PC-9 (cell line): Measurements from ENCODE around the gene NUCB1. TPM values are rescaled to one million over a fixed set of nuclear protein-coding genes. Genes with fewer than 3 reads are reported as not detected.

ENCODE experiments used
- BruUV-seq: library from RNA; stranded (reverse); fragments of 400-500 nt; replicated peaks from 2 replicates; lab custom pipeline; 2021; lab: Mats Ljungman, UMichigan
- CTCF ChIA-PET: fragments of 300-600 bp; sonication (Branson Sonifier 250); formaldehyde crosslinking; loops from one replicate; lab custom pipeline; 2022; ENCODE audit warnings: antibody characterized with exemption; lab: Charles Lee
- POLR2A ChIA-PET: fragments of 300-600 bp; sonication (Branson Sonifier 250); formaldehyde crosslinking; loops from one replicate; lab custom pipeline; 2022; ENCODE audit warnings: antibody characterized with exemption; ENCODE audit not compliant: unreplicated experiment; lab: Charles Lee
- DNase-seq, 2 experiments: peaks; one replicate each; pipeline versions ENCODE4 v3.0.0 to v3.0.0-alpha.2; 2015 to 2022; ENCODE audit warnings: mixed read lengths in 1 of 2
- H2AFZ ChIP-seq: fragments of 200-600 bp; sonication (generic); 2 replicates; pipeline ENCODE4 v1.8.1; 2017; ENCODE audit warnings: antibody characterized with exemption
- H3F3A ChIP-seq: fragments of 200-600 bp; sonication (generic); 2 replicates; pipeline ENCODE4 v1.8.1; 2017; ENCODE audit warnings: antibody characterized with exemption, mild to moderate bottlenecking, low read depth; ENCODE audit not compliant: insufficient read depth
- H3K27ac ChIP-seq: fragments of 200-600 bp; sonication (generic); 2 replicates; pipeline ENCODE4 v1.6.1; 2016; ENCODE audit warnings: mixed run types
- H3K27me3 ChIP-seq: fragments of 200-600 bp; sonication (generic); 2 replicates; pipeline ENCODE4 v1.6.1; 2016; ENCODE audit warnings: low read depth, mixed run types; ENCODE audit not compliant: insufficient read depth
- H3K36me3 ChIP-seq: fragments of 200-600 bp; sonication (generic); 2 replicates; pipeline ENCODE4 v1.6.1; 2016; ENCODE audit warnings: low read depth, mixed run types
- H3K4me1 ChIP-seq: fragments of 200-600 bp; sonication (generic); replicated peaks from 2 replicates; pipeline ENCODE4 v1.6.1; 2016; ENCODE audit warnings: mixed run types; ENCODE audit not compliant: insufficient read depth
- H3K4me2 ChIP-seq: fragments of 200-600 bp; sonication (generic); 2 replicates; pipeline ENCODE4 v1.6.1; 2017; ENCODE audit warnings: mixed run types
- H3K4me3 ChIP-seq: fragments of 200-600 bp; sonication (generic); 2 replicates; pipeline ENCODE4 v1.6.1; 2016; ENCODE audit warnings: mixed run types
- H3K79me2 ChIP-seq: fragments of 200-600 bp; sonication (generic); 2 replicates; pipeline ENCODE4 v1.6.1; 2017; ENCODE audit warnings: low read depth, mixed run types
- H3K9me2 ChIP-seq: fragments of 200-600 bp; sonication (generic); 2 replicates; pipeline ENCODE4 v1.8.1; 2017; ENCODE audit warnings: mild to moderate bottlenecking; ENCODE audit not compliant: insufficient read depth
- H3K9me3 ChIP-seq: fragments of 200-600 bp; sonication (generic); 2 replicates; pipeline ENCODE4 v1.8.1; 2016; ENCODE audit warnings: low read depth; ENCODE audit not compliant: insufficient read depth
- H4K20me1 ChIP-seq: fragments of 200-600 bp; sonication (generic); 2 replicates; pipeline ENCODE4 v1.8.1; 2017; ENCODE audit not compliant: insufficient read depth
- EZH2 ChIP-seq: fragments of 200-600 bp; sonication (generic); IDR thresholded peaks from 2 replicates; pipeline ENCODE4 v1.8.0; 2017; ENCODE audit warnings: antibody characterized with exemption, low read depth
- intact Hi-C: fragments of 100-400 bp; cut with micrococcal nuclease; formaldehyde crosslinking; loops from one replicate; pipeline ENCODE4 v1.10.0; 2022; ENCODE audit not compliant: unreplicated experiment
- total RNA-seq: library from RNA; stranded (reverse); gene quantifications from 2 replicates; pipeline ENCODE4 v1.2.3, GENCODE V29; 2021
- TF ChIP-seq, protein P1 (sequence below): fragments of 200-600 bp; sonication (generic); conservative IDR thresholded peaks from 2 replicates; pipeline ENCODE4 v1.6.1; 2017; ENCODE audit warnings: mixed run types, antibody characterized with exemption, mild to moderate bottlenecking, moderate library complexity

Gene NUCB1
- total RNA-seq, 1 experiment from 2014 or later, result 185 TPM

DNA sequence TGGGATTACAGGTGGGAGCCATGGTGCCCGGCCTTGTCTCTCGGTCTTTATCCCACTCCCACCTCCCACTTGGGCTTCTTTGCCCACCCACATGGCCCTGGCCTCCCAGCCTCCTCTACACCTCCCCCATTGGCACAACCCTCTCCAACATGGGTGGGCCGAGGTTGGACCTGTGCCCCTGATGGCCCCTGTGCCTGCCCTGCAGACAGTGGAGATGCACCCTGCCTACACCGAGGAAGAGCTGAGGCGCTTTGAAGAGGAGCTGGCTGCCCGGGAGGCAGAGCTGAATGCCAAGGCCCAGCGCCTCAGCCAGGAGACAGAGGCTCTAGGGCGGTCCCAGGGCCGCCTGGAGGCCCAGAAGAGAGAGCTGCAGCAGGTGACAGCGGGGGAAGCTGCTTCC, 20.8 kb downstream of the NUCB1 start:
- no peaks in the 10 kb centered on the region for H4K20me1 ChIP-seq
- no peaks in the 10 kb centered on the region for H3K79me2 ChIP-seq
- no peaks in the 10 kb centered on the region for H3K4me1 ChIP-seq
- no peak overlapping the region for H2AFZ ChIP-seq
- TF ChIP-seq, protein P1, sequence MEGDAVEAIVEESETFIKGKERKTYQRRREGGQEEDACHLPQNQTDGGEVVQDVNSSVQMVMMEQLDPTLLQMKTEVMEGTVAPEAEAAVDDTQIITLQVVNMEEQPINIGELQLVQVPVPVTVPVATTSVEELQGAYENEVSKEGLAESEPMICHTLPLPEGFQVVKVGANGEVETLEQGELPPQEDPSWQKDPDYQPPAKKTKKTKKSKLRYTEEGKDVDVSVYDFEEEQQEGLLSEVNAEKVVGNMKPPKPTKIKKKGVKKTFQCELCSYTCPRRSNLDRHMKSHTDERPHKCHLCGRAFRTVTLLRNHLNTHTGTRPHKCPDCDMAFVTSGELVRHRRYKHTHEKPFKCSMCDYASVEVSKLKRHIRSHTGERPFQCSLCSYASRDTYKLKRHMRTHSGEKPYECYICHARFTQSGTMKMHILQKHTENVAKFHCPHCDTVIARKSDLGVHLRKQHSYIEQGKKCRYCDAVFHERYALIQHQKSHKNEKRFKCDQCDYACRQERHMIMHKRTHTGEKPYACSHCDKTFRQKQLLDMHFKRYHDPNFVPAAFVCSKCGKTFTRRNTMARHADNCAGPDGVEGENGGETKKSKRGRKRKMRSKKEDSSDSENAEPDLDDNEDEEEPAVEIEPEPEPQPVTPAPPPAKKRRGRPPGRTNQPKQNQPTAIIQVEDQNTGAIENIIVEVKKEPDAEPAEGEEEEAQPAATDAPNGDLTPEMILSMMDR, result no peak
- no peak for TF ChIP-seq EZH2
- H3K27ac ChIP-seq, result no peak overlapping the region
- H3K4me3 ChIP-seq, result no peak overlapping the region
- peaks cover 13% of the 10 kb centered on the region; the same call in 1 of the 2 replicates for H3F3A ChIP-seq
- intact Hi-C loops, result no loop called here
- ChIA-PET POLR2A (no interaction called here), CTCF (no interaction called here)
- no TSS peak for BruUV-seq
- peaks cover 3% of the 10 kb centered on the region; the same call in 1 of the 2 replicates for H3K36me3 ChIP-seq
- DNase-seq, result no peak
- H3K4me2 ChIP-seq, result no peak overlapping the region
- H3K9me2 ChIP-seq, result no peaks in the 10 kb centered on the region
- H3K9me3 ChIP-seq, result no peaks in the 10 kb centered on the region
- no peaks in the 10 kb centered on the region for H3K27me3 ChIP-seq

DNA sequence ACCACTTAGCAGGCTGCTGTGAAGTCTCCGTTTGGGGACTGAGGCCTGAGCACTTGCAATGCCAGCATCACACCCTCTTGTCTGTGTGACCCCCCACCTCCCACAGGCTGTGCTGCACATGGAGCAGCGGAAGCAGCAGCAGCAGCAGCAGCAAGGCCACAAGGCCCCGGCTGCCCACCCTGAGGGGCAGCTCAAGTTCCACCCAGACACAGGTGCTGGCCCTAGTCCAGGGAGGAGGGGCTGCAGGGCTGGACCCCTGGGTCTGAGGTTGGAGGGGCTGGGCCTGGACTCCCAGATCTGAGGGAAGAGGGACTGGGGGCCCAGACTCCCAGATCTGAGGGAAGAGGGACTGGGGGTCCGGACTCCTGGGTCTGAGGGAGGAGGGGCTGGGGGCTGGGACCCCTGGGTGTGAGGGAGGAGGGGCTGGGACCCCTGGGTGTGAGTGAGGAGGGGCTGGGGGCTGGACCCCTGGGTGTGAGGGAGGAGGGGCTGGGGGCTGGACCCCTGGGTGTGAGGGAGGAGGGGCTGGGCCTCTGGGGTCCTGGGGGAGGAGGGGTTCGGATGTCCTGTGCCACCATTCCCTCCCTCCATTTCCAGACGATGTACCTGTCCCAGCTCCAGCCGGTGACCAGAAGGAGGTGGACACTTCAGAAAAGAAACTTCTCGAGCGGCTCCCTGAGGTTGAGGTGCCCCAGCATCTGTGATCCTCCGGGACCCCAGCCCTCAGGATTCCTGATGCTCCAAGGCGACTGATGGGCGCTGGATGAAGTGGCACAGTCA, 21.8 kb downstream of the NUCB1 start:
- Histone ChIP-seq H3K27me3 (no peaks in the 10 kb centered on the region), H3K9me3 (no peaks in the 10 kb centered on the region), H4K20me1 (no peaks in the 10 kb centered on the region), H3K4me2 (no peak overlapping the region), H2AFZ (no peak overlapping the region), H3K79me2 (no peaks in the 10 kb centered on the region), H3K4me3 (no peak overlapping the region), H3K4me1 (no peaks in the 10 kb centered on the region), H3K27ac (no peak overlapping the region), H3F3A (peaks cover 18% of the 10 kb centered on the region; the same call in 1 of the 2 replicates), H3K9me2 (no peaks in the 10 kb centered on the region), H3K36me3 (no peaks in the 10 kb centered on the region)
- BruUV-seq, result no TSS peak
- intact Hi-C loops, result no loop called here
- DNase-seq, result no peak
- ChIA-PET CTCF (no interaction called here), POLR2A (no interaction called here)
- TF ChIP-seq, protein P1, result no peak
- no peak for TF ChIP-seq EZH2

DNA sequence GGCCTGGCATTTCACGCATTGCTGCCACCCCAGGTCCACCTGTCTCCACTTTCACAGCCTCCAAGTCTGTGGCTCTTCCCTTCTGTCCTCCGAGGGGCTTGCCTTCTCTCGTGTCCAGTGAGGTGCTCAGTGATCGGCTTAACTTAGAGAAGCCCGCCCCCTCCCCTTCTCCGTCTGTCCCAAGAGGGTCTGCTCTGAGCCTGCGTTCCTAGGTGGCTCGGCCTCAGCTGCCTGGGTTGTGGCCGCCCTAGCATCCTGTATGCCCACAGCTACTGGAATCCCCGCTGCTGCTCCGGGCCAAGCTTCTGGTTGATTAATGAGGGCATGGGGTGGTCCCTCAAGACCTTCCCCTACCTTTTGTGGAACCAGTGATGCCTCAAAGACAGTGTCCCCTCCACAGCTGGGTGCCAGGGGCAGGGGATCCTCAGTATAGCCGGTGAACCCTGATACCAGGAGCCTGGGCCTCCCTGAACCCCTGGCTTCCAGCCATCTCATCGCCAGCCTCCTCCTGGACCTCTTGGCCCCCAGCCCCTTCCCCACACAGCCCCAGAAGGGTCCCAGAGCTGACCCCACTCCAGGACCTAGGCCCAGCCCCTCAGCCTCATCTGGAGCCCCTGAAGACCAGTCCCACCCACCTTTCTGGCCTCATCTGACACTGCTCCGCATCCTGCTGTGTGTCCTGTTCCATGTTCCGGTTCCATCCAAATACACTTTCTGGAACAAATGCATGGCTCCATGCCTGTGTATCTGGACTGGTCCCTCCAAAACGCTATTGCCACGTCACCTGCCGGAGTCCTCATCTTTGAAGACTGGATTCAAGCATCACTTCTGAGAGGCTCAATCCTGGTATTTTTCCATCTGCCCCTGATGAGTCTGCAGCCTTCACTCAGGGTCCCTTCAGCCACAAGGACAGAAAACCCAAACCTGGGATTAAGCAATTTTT, 22.7 kb downstream of the NUCB1 start:
- intact Hi-C loops, result no loop called here
- DNase-seq, result no peak
- H3K79me2 ChIP-seq, result no peaks in the 10 kb centered on the region
- BruUV-seq, result TSS peak; percentile 52
- H2AFZ ChIP-seq, result no peak overlapping the region
- H3K9me2 ChIP-seq, result no peaks in the 10 kb centered on the region
- TF ChIP-seq, protein P1, result no peak
- TF ChIP-seq EZH2, result no peak
- no peaks in the 10 kb centered on the region for H3K27me3 ChIP-seq
- H3K4me3 ChIP-seq, result no peak overlapping the region
- H4K20me1 ChIP-seq, result no peaks in the 10 kb centered on the region
- H3K36me3 ChIP-seq, result no peaks in the 10 kb centered on the region
- H3K4me1 ChIP-seq, result no peaks in the 10 kb centered on the region
- H3K9me3 ChIP-seq, result no peaks in the 10 kb centered on the region
- CTCF ChIA-PET, result no interaction called here
- no peak overlapping the region for H3K27ac ChIP-seq
- peaks cover 19% of the 10 kb centered on the region; the same call in 1 of the 2 replicates for H3F3A ChIP-seq
- POLR2A ChIA-PET, result no interaction called here
- H3K4me2 ChIP-seq, result no peak overlapping the region
